NCI-H1694 (cell line): ENCODE measurements around the gene PDCD11.

Experiments used
- DNase-seq: peaks from one replicate; lab custom pipeline; 2025; lab: John Stamatoyannopoulos, UW

Gene PDCD11

GRCh38 chr10:103450201-103450695 is 53.8 kb downstream of the PDCD11 start:
- DNase-seq, result no peak

GRCh38 chr10:103451091-103451813 is 54.8 kb downstream of the PDCD11 start:
- no peak for DNase-seq

GRCh38 chr10:103451831-103452505 is 55.5 kb downstream of the PDCD11 start, which contains the start of gene CALHM2:
CALHM2 (minus strand) TSS chr10:103452370; CDS start chr10:103449941, 2,429 bp downstream.
- DNase-seq, result no peak

- DNase-seq, result no peak
Observed at GRCh38 chr10:103452506-103453230, 56.2 kb downstream of the PDCD11 start.

- DNase-seq, result no peak
Observed at GRCh38 chr10:103454026-103454425, 57.6 kb downstream of the PDCD11 start.

GRCh38 chr10:103455235-103455634 is 58.8 kb downstream of the PDCD11 start:
- DNase-seq, result no peak

GRCh38 chr10:103456074-103456660 is 59.7 kb downstream of the PDCD11 start:
- DNase-seq, result no peak

- DNase-seq, result no peak
Observed at GRCh38 chr10:103457176-103457712, 60.8 kb downstream of the PDCD11 start.

- no peak for DNase-seq
Observed at GRCh38 chr10:103457896-103458583, 61.6 kb downstream of the PDCD11 start.

GRCh38 chr10:103458720-103459119 is 62.3 kb downstream of the PDCD11 start, which contains the start of gene CALHM1:
CALHM1 (minus strand) TSS chr10:103458900; CDS start chr10:103458751, 149 bp downstream.
- DNase-seq, result no peak

- no peak for DNase-seq
Observed at GRCh38 chr10:103459615-103460014, 63.2 kb downstream of the PDCD11 start.

- DNase-seq, result no peak
Observed at GRCh38 chr10:103463499-103463898, 67.1 kb downstream of the PDCD11 start.

- no peak for DNase-seq
Observed at GRCh38 chr10:103465411-103466179, 69.2 kb downstream of the PDCD11 start.

GRCh38 chr10:103466734-103467133 is 70.3 kb downstream of the PDCD11 start:
- DNase-seq, result no peak

- DNase-seq, result no peak
Observed at GRCh38 chr10:103467406-103467805, 71.0 kb downstream of the PDCD11 start.

- DNase-seq, result no peak
Observed at GRCh38 chr10:103469201-103469600, 72.8 kb downstream of the PDCD11 start.

- DNase-seq, result no peak
Observed at GRCh38 chr10:103470761-103471653, 74.6 kb downstream of the PDCD11 start.

- DNase-seq, result no peak
Observed at GRCh38 chr10:103472005-103472404, 75.6 kb downstream of the PDCD11 start.

- DNase-seq, result no peak
Observed at GRCh38 chr10:103473261-103473671, 76.8 kb downstream of the PDCD11 start.
